Breast epithelium (tissue), 4 donors: Measurements from ENCODE around the gene LY86. TPM values are rescaled to one million over a fixed set of nuclear protein-coding genes. Genes with fewer than 3 reads are reported as not detected.

Experiments used
- DNase-seq, 2 donors: peaks; one replicate each; pipeline ENCODE4 v3.0.0-alpha.2; 2019; ENCODE audit warnings: low spot score in 2 of 2
- H3K27ac ChIP-seq, 2 donors: fragments of 200-600 bp; sonication (generic) in 1 of 2; one replicate each; pipeline ENCODE4 v1.5.1; 2016 to 2019; ENCODE audit warnings: mild to moderate bottlenecking in 1 of 2
- H3K27me3 ChIP-seq, 2 donors: fragments of 200-600 bp; sonication (generic) in 1 of 2; one replicate each; pipeline versions ENCODE4 v1.5.1 to v1.6.0; 2017 to 2019; ENCODE audit warnings: control low read depth in 1 of 2, mild to moderate bottlenecking in 1 of 2
- H3K36me3 ChIP-seq: fragments of 200-600 bp; one replicate; pipeline ENCODE4 v1.5.1; 2019
- H3K4me1 ChIP-seq, 2 donors: fragments of 200-600 bp; sonication (generic); one replicate each; pipeline ENCODE4 v1.5.1; 2016 to 2019; ENCODE audit warnings: control low read depth in 1 of 2
- H3K4me3 ChIP-seq, 3 donors: fragments of 200-600 bp; sonication (generic); 1 replicate in 2 of 3; 2 replicates in 1 of 3; pipeline ENCODE4 v1.5.1; 2016 to 2019; ENCODE audit warnings: mild to moderate bottlenecking in 3 of 3, moderate library complexity in 2 of 3
- H3K9me3 ChIP-seq, 2 donors: fragments of 200-600 bp; sonication (generic) in 1 of 2; one replicate each; pipeline ENCODE4 v1.5.1; 2016 to 2019; ENCODE audit warnings: control low read depth in 1 of 2
- CTCF ChIP-seq, 3 donors: fragments of 450-650 bp; IDR thresholded peaks; one replicate each; pipeline ENCODE4 v1.5.1; 2016 to 2017; ENCODE audit warnings: antibody characterized with exemption in 3 of 3, mild to moderate bottlenecking in 3 of 3, moderate library complexity in 3 of 3
- POLR2A ChIP-seq: fragments of 450-650 bp; IDR thresholded peaks from one replicate; pipeline ENCODE4 v1.6.1; 2016; ENCODE audit warnings: antibody characterized with exemption, mild to moderate bottlenecking, moderate library complexity
- POLR2AphosphoS5 ChIP-seq, 3 donors: sonication (generic); formaldehyde crosslinking; IDR thresholded peaks; one replicate each; pipeline ENCODE4 v1.6.1; 2017; ENCODE audit warnings: antibody characterized with exemption in 3 of 3
- intact Hi-C: fragments of 100-400 bp; cut with DNase I; formaldehyde crosslinking; loops from one replicate; pipeline ENCODE4 v1.15.1; 2023; ENCODE audit warnings: low total_unique reads
- total RNA-seq, 3 donors: library from RNA; depleted of rRNA; stranded (reverse); fragments of >200 nt; gene quantifications; one replicate each; pipeline ENCODE4 v1.1.0, GENCODE V29; 2016

The LY86 gene
- total RNA-seq, 3 donors from 2014 or later = 3.3 to 8.3 (median 3.4) TPM

GRCh38 chr6:6645261-6645917 is 56.9 kb downstream of the LY86 start:
- Histone ChIP-seq H3K36me3 (no peaks in the 10 kb centered on the region), H3K4me1 (no peaks in the 10 kb centered on the region), H3K4me3 (no peak overlapping the region), H3K27me3 (no peaks in the 10 kb centered on the region), H3K9me3 (no peaks in the 10 kb centered on the region), H3K27ac (no peak overlapping the region)
- intact Hi-C loops = no loop called here
- no peak for TF ChIP-seq POLR2AphosphoS5 (IDR thresholded peaks at IDR 0.05)
- TF ChIP-seq POLR2A = no peak
- TF ChIP-seq CTCF (IDR thresholded peaks at IDR 0.05) = no peak
- DNase-seq = peak in 1 of 2 donors; percentile 40

GRCh38 chr6:6646384-6646783 is 57.9 kb downstream of the LY86 start:
- no peaks in the 10 kb centered on the region for H3K9me3 ChIP-seq
- H3K4me3 ChIP-seq = no peak overlapping the region
- no peak for DNase-seq
- intact Hi-C loops = no loop called here
- H3K27ac ChIP-seq = no peak overlapping the region
- TF ChIP-seq POLR2AphosphoS5 (IDR thresholded peaks at IDR 0.05) = no peak
- TF ChIP-seq CTCF (IDR thresholded peaks at IDR 0.05) = no peak
- TF ChIP-seq POLR2A = no peak
- no peaks in the 10 kb centered on the region for H3K4me1 ChIP-seq
- H3K27me3 ChIP-seq = no peaks in the 10 kb centered on the region
- H3K36me3 ChIP-seq = no peaks in the 10 kb centered on the region

GRCh38 chr6:6646859-6647258 is 58.3 kb downstream of the LY86 start:
- no peak for TF ChIP-seq POLR2A
- no peak for TF ChIP-seq POLR2AphosphoS5 (IDR thresholded peaks at IDR 0.05)
- TF ChIP-seq CTCF (IDR thresholded peaks at IDR 0.05) = no peak
- no peak overlapping the region for H3K27ac ChIP-seq
- H3K4me1 ChIP-seq = no peaks in the 10 kb centered on the region
- DNase-seq = no peak
- no peak overlapping the region for H3K4me3 ChIP-seq
- H3K9me3 ChIP-seq = no peaks in the 10 kb centered on the region
- H3K27me3 ChIP-seq = no peaks in the 10 kb centered on the region
- no peaks in the 10 kb centered on the region for H3K36me3 ChIP-seq
- intact Hi-C loops = no loop called here

- no peaks in the 10 kb centered on the region for H3K9me3 ChIP-seq
- intact Hi-C loops = no loop called here
- no peaks in the 10 kb centered on the region for H3K36me3 ChIP-seq
- no peak for TF ChIP-seq POLR2A
- TF ChIP-seq POLR2AphosphoS5 (IDR thresholded peaks at IDR 0.05) = no peak
- no peak for TF ChIP-seq CTCF (IDR thresholded peaks at IDR 0.05)
- H3K27me3 ChIP-seq = no peaks in the 10 kb centered on the region
- H3K4me3 ChIP-seq = no peak overlapping the region
- DNase-seq = no peak
- H3K4me1 ChIP-seq = no peaks in the 10 kb centered on the region
- H3K27ac ChIP-seq = no peak overlapping the region
Observed at GRCh38 chr6:6648692-6649343, 60.3 kb downstream of the LY86 start.

- H3K4me3 ChIP-seq = no peak overlapping the region
- no peaks in the 10 kb centered on the region for H3K27me3 ChIP-seq
- H3K4me1 ChIP-seq = no peaks in the 10 kb centered on the region
- H3K36me3 ChIP-seq = no peaks in the 10 kb centered on the region
- intact Hi-C loops = no loop called here
- DNase-seq = no peak
- H3K9me3 ChIP-seq = no peaks in the 10 kb centered on the region
- H3K27ac ChIP-seq = no peak overlapping the region
- TF ChIP-seq POLR2AphosphoS5 (IDR thresholded peaks at IDR 0.05) = no peak
- no peak for TF ChIP-seq POLR2A
- TF ChIP-seq CTCF (IDR thresholded peaks at IDR 0.05) = no peak
Observed at GRCh38 chr6:6649824-6650349, 61.4 kb downstream of the LY86 start.
